Measurements from ENCODE around the gene SLC2A13.
"Not testable (repeated sequence)": the region's sequence is repeated elsewhere in the genome, so short reads cannot be mapped to it uniquely, and the experiment has no call there.

The SLC2A13 gene

GRCh38 chr12:40032433-40033241, 73.2 kb downstream of the SLC2A13 start:
- no peaks in the 10 kb centered on the region for H3K36me3 ChIP-seq (ENCODE audit: control insufficient read depth, insufficient read depth, low read length)
- no peaks in the 10 kb centered on the region for H3K9me3 ChIP-seq (ENCODE audit: control insufficient read depth, insufficient read depth, low read length)
- no peaks in the 10 kb centered on the region for H3K27me3 ChIP-seq (ENCODE audit: control insufficient read depth, insufficient read depth, low read length)
- H3K9ac ChIP-seq (ENCODE audit: low read depth, low read length): no peak overlapping the region
- no peak overlapping the region for H3K4me3 ChIP-seq (ENCODE audit: low read depth, low read length)
- H3K4me1 ChIP-seq (ENCODE audit: control insufficient read depth, insufficient read depth, low read length): peaks cover 21% of the 10 kb centered on the region

- no peaks in the 10 kb centered on the region for H3K36me3 ChIP-seq (ENCODE audit: control insufficient read depth, insufficient read depth, low read length)
- H3K4me3 ChIP-seq (ENCODE audit: low read depth, low read length): no peak overlapping the region
- peaks cover 21% of the 10 kb centered on the region for H3K4me1 ChIP-seq (ENCODE audit: control insufficient read depth, insufficient read depth, low read length)
- no peaks in the 10 kb centered on the region for H3K9me3 ChIP-seq (ENCODE audit: control insufficient read depth, insufficient read depth, low read length)
- H3K27me3 ChIP-seq (ENCODE audit: control insufficient read depth, insufficient read depth, low read length): no peaks in the 10 kb centered on the region
- H3K9ac ChIP-seq (ENCODE audit: low read depth, low read length): no peak overlapping the region
These were observed 73.9 kb downstream of the SLC2A13 start for GRCh38 chr12:40031965-40032364.

- not testable (repeated sequence) for H3K9me3 ChIP-seq (ENCODE audit: control insufficient read depth, insufficient read depth, low read length); H3K36me3 ChIP-seq (ENCODE audit: control insufficient read depth, insufficient read depth, low read length); H3K27me3 ChIP-seq (ENCODE audit: control insufficient read depth, insufficient read depth, low read length); H3K4me3 ChIP-seq (ENCODE audit: low read depth, low read length); H3K9ac ChIP-seq (ENCODE audit: low read depth, low read length)
- peaks cover 21% of the 10 kb centered on the region for H3K4me1 ChIP-seq (ENCODE audit: control insufficient read depth, insufficient read depth, low read length)
These were observed 74.9 kb downstream of the SLC2A13 start for GRCh38 chr12:40030970-40031369.

- H3K27me3 ChIP-seq (ENCODE audit: control insufficient read depth, insufficient read depth, low read length): no peaks in the 10 kb centered on the region
- H3K9me3 ChIP-seq (ENCODE audit: control insufficient read depth, insufficient read depth, low read length): no peaks in the 10 kb centered on the region
- H3K4me1 ChIP-seq (ENCODE audit: control insufficient read depth, insufficient read depth, low read length): peaks cover 12% of the 10 kb centered on the region
- no peak overlapping the region for H3K9ac ChIP-seq (ENCODE audit: low read depth, low read length)
- no peak overlapping the region for H3K4me3 ChIP-seq (ENCODE audit: low read depth, low read length)
- no peaks in the 10 kb centered on the region for H3K36me3 ChIP-seq (ENCODE audit: control insufficient read depth, insufficient read depth, low read length)
These were observed 77.6 kb downstream of the SLC2A13 start for GRCh38 chr12:40028296-40028695.

- Histone ChIP-seq H3K36me3 (ENCODE audit: control insufficient read depth, insufficient read depth, low read length) (no peaks in the 10 kb centered on the region), H3K9ac (ENCODE audit: low read depth, low read length) (no peak overlapping the region), H3K4me1 (ENCODE audit: control insufficient read depth, insufficient read depth, low read length) (peaks cover 24% of the 10 kb centered on the region), H3K27me3 (ENCODE audit: control insufficient read depth, insufficient read depth, low read length) (no peaks in the 10 kb centered on the region), H3K9me3 (ENCODE audit: control insufficient read depth, insufficient read depth, low read length) (no peaks in the 10 kb centered on the region), H3K4me3 (ENCODE audit: low read depth, low read length) (no peak overlapping the region)
These were observed 83.0 kb downstream of the SLC2A13 start for GRCh38 chr12:40022850-40023249.

GRCh38 chr12:40020261-40020691, 85.6 kb downstream of the SLC2A13 start:
- Histone ChIP-seq H3K9me3 (ENCODE audit: control insufficient read depth, insufficient read depth, low read length) (no peaks in the 10 kb centered on the region), H3K9ac (ENCODE audit: low read depth, low read length) (no peak overlapping the region), H3K4me3 (ENCODE audit: low read depth, low read length) (peak overlapping the region; percentile 5), H3K27me3 (ENCODE audit: control insufficient read depth, insufficient read depth, low read length) (no peaks in the 10 kb centered on the region), H3K4me1 (ENCODE audit: control insufficient read depth, insufficient read depth, low read length) (peaks cover 27% of the 10 kb centered on the region), H3K36me3 (ENCODE audit: control insufficient read depth, insufficient read depth, low read length) (no peaks in the 10 kb centered on the region)

GRCh38 chr12:40017488-40017887, 88.4 kb downstream of the SLC2A13 start:
- peaks cover 25% of the 10 kb centered on the region for H3K4me1 ChIP-seq (ENCODE audit: control insufficient read depth, insufficient read depth, low read length)
- no peak overlapping the region for H3K4me3 ChIP-seq (ENCODE audit: low read depth, low read length)
- H3K9ac ChIP-seq (ENCODE audit: low read depth, low read length): no peak overlapping the region
- H3K9me3 ChIP-seq (ENCODE audit: control insufficient read depth, insufficient read depth, low read length): no peaks in the 10 kb centered on the region
- no peaks in the 10 kb centered on the region for H3K36me3 ChIP-seq (ENCODE audit: control insufficient read depth, insufficient read depth, low read length)
- no peaks in the 10 kb centered on the region for H3K27me3 ChIP-seq (ENCODE audit: control insufficient read depth, insufficient read depth, low read length)

GRCh38 chr12:40016980-40017379, 88.9 kb downstream of the SLC2A13 start:
- Histone ChIP-seq H3K4me3 (ENCODE audit: low read depth, low read length) (no peak overlapping the region), H3K27me3 (ENCODE audit: control insufficient read depth, insufficient read depth, low read length) (no peaks in the 10 kb centered on the region), H3K9ac (ENCODE audit: low read depth, low read length) (no peak overlapping the region), H3K4me1 (ENCODE audit: control insufficient read depth, insufficient read depth, low read length) (peaks cover 25% of the 10 kb centered on the region), H3K36me3 (ENCODE audit: control insufficient read depth, insufficient read depth, low read length) (no peaks in the 10 kb centered on the region), H3K9me3 (ENCODE audit: control insufficient read depth, insufficient read depth, low read length) (no peaks in the 10 kb centered on the region)

GRCh38 chr12:40015881-40016280, 90.0 kb downstream of the SLC2A13 start:
- H3K9ac ChIP-seq (ENCODE audit: low read depth, low read length): no peak overlapping the region
- no peaks in the 10 kb centered on the region for H3K9me3 ChIP-seq (ENCODE audit: control insufficient read depth, insufficient read depth, low read length)
- H3K4me3 ChIP-seq (ENCODE audit: low read depth, low read length): no peak overlapping the region
- no peaks in the 10 kb centered on the region for H3K27me3 ChIP-seq (ENCODE audit: control insufficient read depth, insufficient read depth, low read length)
- peaks cover 24% of the 10 kb centered on the region for H3K4me1 ChIP-seq (ENCODE audit: control insufficient read depth, insufficient read depth, low read length)
- no peaks in the 10 kb centered on the region for H3K36me3 ChIP-seq (ENCODE audit: control insufficient read depth, insufficient read depth, low read length)

GRCh38 chr12:40015345-40015744, 90.5 kb downstream of the SLC2A13 start:
- no peaks in the 10 kb centered on the region for H3K27me3 ChIP-seq (ENCODE audit: control insufficient read depth, insufficient read depth, low read length)
- no peaks in the 10 kb centered on the region for H3K9me3 ChIP-seq (ENCODE audit: control insufficient read depth, insufficient read depth, low read length)
- H3K36me3 ChIP-seq (ENCODE audit: control insufficient read depth, insufficient read depth, low read length): no peaks in the 10 kb centered on the region
- H3K4me3 ChIP-seq (ENCODE audit: low read depth, low read length): no peak overlapping the region
- H3K4me1 ChIP-seq (ENCODE audit: control insufficient read depth, insufficient read depth, low read length): peaks cover 20% of the 10 kb centered on the region
- no peak overlapping the region for H3K9ac ChIP-seq (ENCODE audit: low read depth, low read length)

- Histone ChIP-seq H3K9me3 (ENCODE audit: control insufficient read depth, insufficient read depth, low read length) (no peaks in the 10 kb centered on the region), H3K27me3 (ENCODE audit: control insufficient read depth, insufficient read depth, low read length) (no peaks in the 10 kb centered on the region), H3K4me1 (ENCODE audit: control insufficient read depth, insufficient read depth, low read length) (peaks cover 12% of the 10 kb centered on the region), H3K9ac (ENCODE audit: low read depth, low read length) (no peak overlapping the region), H3K4me3 (ENCODE audit: low read depth, low read length) (no peak overlapping the region), H3K36me3 (ENCODE audit: control insufficient read depth, insufficient read depth, low read length) (no peaks in the 10 kb centered on the region)
These were observed 92.0 kb downstream of the SLC2A13 start for GRCh38 chr12:40013847-40014246.

- Histone ChIP-seq H3K4me3 (ENCODE audit: low read depth, low read length) (no peak overlapping the region), H3K27me3 (ENCODE audit: control insufficient read depth, insufficient read depth, low read length) (no peaks in the 10 kb centered on the region), H3K9ac (ENCODE audit: low read depth, low read length) (no peak overlapping the region), H3K9me3 (ENCODE audit: control insufficient read depth, insufficient read depth, low read length) (no peaks in the 10 kb centered on the region), H3K36me3 (ENCODE audit: control insufficient read depth, insufficient read depth, low read length) (no peaks in the 10 kb centered on the region), H3K4me1 (ENCODE audit: control insufficient read depth, insufficient read depth, low read length) (peaks cover 12% of the 10 kb centered on the region)
These were observed 92.6 kb downstream of the SLC2A13 start for GRCh38 chr12:40013292-40013691.
